Retinal pigment epithelial cell (primary cell): ENCODE measurements around the gene KEAP1.

ENCODE experiments used
- DNase-seq: peaks from one replicate; pipeline ENCODE4 v3.0.0-alpha.2; 2010; ENCODE audit warnings: low read depth
- H3K4me3 ChIP-seq: 2 replicates; pipeline ENCODE4 v1.5.1; 2011; ENCODE audit warnings: mild to moderate bottlenecking, low read length, control low read depth, moderate library complexity
- CTCF ChIP-seq: conservative IDR thresholded peaks from 2 replicates; pipeline ENCODE4 v1.5.1; 2011; ENCODE audit warnings: low read depth, low read length, control low read depth, inconsistent platforms

Gene KEAP1

GRCh38 chr19:10449037-10449436 lies 54.1 kb downstream of the KEAP1 start:
- TF ChIP-seq CTCF: no peak
- no peak overlapping the region for H3K4me3 ChIP-seq
- no peak for DNase-seq

- no peak overlapping the region for H3K4me3 ChIP-seq
- DNase-seq: no peak
- TF ChIP-seq CTCF: no peak
Measured at GRCh38 chr19:10442698-10443097, 60.5 kb downstream of the KEAP1 start.

DNA sequence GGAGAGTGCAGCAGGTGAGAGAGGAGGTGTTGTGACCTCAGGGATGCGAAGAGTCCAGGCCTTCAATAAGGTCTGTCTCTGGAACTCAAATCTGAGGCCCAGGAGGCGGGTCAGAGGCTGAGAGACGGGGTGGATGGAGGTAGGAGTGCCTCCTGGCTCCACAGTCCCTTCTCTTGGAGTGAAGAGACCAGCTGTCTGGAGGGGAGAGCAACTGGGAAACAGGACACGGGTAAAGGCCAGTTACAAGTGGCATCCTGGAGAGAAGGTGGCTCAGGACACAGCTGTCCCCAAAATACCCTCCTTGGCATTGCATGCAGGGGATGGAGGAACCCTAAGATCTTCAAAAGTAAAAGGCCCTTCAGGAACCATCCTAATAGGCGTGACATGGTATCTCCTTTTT lies 63.6 kb downstream of the KEAP1 start:
- H3K4me3 ChIP-seq: no peak overlapping the region
- TF ChIP-seq CTCF: no peak
- DNase-seq: no peak
